Hepatocyte (in vitro differentiated cells): ENCODE measurements around the gene CCL11. TPM values are rescaled to one million over a fixed set of nuclear protein-coding genes. Genes with fewer than 3 reads are reported as not detected.

Experiments
- DNase-seq: peaks from one replicate; pipeline ENCODE4 v3.0.0-alpha.2; 2016; ENCODE audit warnings: low spot score
- H2AFZ ChIP-seq: fragments of 200-600 bp; sonication (generic); 2 replicates; pipeline ENCODE4 v1.6.0; 2016; ENCODE audit warnings: antibody characterized with exemption, mild to moderate bottlenecking
- H3K27ac ChIP-seq: fragments of 200-600 bp; sonication (generic); 2 replicates; pipeline ENCODE4 v1.5.1; 2016; ENCODE audit warnings: mild to moderate bottlenecking
- H3K27me3 ChIP-seq: fragments of 200-600 bp; sonication (generic); 2 replicates; pipeline ENCODE4 v1.6.1; 2016
- H3K36me3 ChIP-seq: fragments of 200-600 bp; sonication (generic); replicated peaks from 2 replicates; pipeline ENCODE4 v1.5.1; 2016; ENCODE audit warnings: low read depth; ENCODE audit not compliant: insufficient read depth
- H3K4me1 ChIP-seq: fragments of 200-600 bp; sonication (generic); 2 replicates; pipeline ENCODE4 v1.5.1; 2016; ENCODE audit warnings: mild to moderate bottlenecking, moderate library complexity; ENCODE audit not compliant: insufficient read depth
- H3K4me2 ChIP-seq: fragments of 200-600 bp; sonication (generic); 2 replicates; pipeline ENCODE4 v1.6.0; 2016
- H3K4me3 ChIP-seq: fragments of 200-600 bp; sonication (generic); 2 replicates; pipeline ENCODE4 v1.5.1; 2016; ENCODE audit warnings: mild to moderate bottlenecking
- H3K79me2 ChIP-seq: fragments of 200-600 bp; sonication (generic); 2 replicates; pipeline ENCODE4 v1.6.0; 2017; ENCODE audit warnings: mild to moderate bottlenecking
- H3K9me2 ChIP-seq: fragments of 200-600 bp; sonication (generic); replicated peaks from 2 replicates; pipeline ENCODE4 v1.6.0; 2017; ENCODE audit warnings: mild to moderate bottlenecking; ENCODE audit not compliant: insufficient read depth
- H3K9me3 ChIP-seq: fragments of 200-600 bp; sonication (generic); 2 replicates; pipeline ENCODE4 v1.5.1; 2016; ENCODE audit warnings: low read depth, mild to moderate bottlenecking
- H4K20me1 ChIP-seq: fragments of 200-600 bp; sonication (generic); 2 replicates; pipeline ENCODE4 v1.6.0; 2016; ENCODE audit warnings: mild to moderate bottlenecking; ENCODE audit not compliant: insufficient read depth, poor library complexity, severe bottlenecking
- EZH2 ChIP-seq: fragments of 200-600 bp; sonication (generic); IDR thresholded peaks from 2 replicates; pipeline ENCODE4 v1.6.1; 2016; ENCODE audit warnings: antibody characterized with exemption, mild to moderate bottlenecking, borderline replicate concordance
- EZH2phosphoT487 ChIP-seq: fragments of 200-600 bp; sonication (generic); IDR thresholded peaks from one replicate; pipeline ENCODE4 v1.6.1; 2018; ENCODE audit warnings: antibody characterized with exemption, mild to moderate bottlenecking, low read depth, moderate library complexity; ENCODE audit not compliant: unreplicated experiment, severe bottlenecking
- WGBS: methylation state at CpG from one replicate; pipeline ENCODE4 v1.1.6; 2016; ENCODE audit warnings: low lambda C conversion rate; ENCODE audit errors: missing lambda C conversion rate; 5-methylcytosine and 5-hydroxymethylcytosine counted together
- polyA plus RNA-seq: library from polyadenylated mRNA; unstranded; fragments of >200 nt; fragmentation: Nextera tagmentation; extraction: Ambion mirVana; gene quantifications from 2 replicates; pipeline ENCODE4 v1.2.1, GENCODE V29; 2016
- total RNA-seq: library from RNA; depleted of rRNA; stranded (reverse); fragments of >200 nt; gene quantifications from 2 replicates; pipeline ENCODE4 v1.2.3, GENCODE V29; 2014
- TF ChIP-seq, protein P1 (sequence below): fragments of 200-600 bp; sonication (generic); IDR thresholded peaks from 2 replicates; pipeline ENCODE4 v1.5.1; 2016; ENCODE audit warnings: antibody characterized with exemption, mild to moderate bottlenecking; ENCODE audit not compliant: poor library complexity

CCL11 gene
- total and polyA plus RNA-seq, 2 experiments from 2014 or later: 0.82 TPM; not detected in 1

DNA sequence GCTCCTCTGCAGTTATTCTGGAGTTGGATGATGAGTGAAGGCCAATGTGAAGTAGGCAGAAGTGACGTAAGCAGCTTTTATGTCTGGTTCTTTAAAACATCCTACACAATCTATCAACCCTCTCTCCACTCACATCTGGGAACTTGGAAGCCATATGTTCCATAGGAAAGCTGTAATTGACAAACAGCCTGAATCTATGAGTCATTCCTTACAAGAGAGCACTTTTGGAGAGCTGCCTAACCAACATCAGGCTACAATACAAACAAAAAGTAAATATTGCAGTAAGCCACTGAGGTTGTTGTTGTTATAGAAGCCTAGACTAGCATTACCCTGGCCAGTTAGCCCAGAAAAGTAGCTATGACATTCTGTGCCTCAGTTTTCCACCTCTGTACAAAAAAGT is 9.7 kb upstream of the CCL11 start:
- no peaks in the 10 kb centered on the region for H3K4me1 ChIP-seq
- H3K9me3 ChIP-seq: no peaks in the 10 kb centered on the region
- peak; percentile 36 for DNase-seq
- WGBS: 0% methylated on average over 1 of the region's 1 CpG
- no peaks in the 10 kb centered on the region for H3K9me2 ChIP-seq
- H4K20me1 ChIP-seq: no peaks in the 10 kb centered on the region
- no peak overlapping the region for H3K4me3 ChIP-seq
- no peak overlapping the region for H2AFZ ChIP-seq
- no peaks in the 10 kb centered on the region for H3K79me2 ChIP-seq
- no peak overlapping the region for H3K4me2 ChIP-seq
- H3K27ac ChIP-seq: no peak overlapping the region
- TF ChIP-seq, protein P1, sequence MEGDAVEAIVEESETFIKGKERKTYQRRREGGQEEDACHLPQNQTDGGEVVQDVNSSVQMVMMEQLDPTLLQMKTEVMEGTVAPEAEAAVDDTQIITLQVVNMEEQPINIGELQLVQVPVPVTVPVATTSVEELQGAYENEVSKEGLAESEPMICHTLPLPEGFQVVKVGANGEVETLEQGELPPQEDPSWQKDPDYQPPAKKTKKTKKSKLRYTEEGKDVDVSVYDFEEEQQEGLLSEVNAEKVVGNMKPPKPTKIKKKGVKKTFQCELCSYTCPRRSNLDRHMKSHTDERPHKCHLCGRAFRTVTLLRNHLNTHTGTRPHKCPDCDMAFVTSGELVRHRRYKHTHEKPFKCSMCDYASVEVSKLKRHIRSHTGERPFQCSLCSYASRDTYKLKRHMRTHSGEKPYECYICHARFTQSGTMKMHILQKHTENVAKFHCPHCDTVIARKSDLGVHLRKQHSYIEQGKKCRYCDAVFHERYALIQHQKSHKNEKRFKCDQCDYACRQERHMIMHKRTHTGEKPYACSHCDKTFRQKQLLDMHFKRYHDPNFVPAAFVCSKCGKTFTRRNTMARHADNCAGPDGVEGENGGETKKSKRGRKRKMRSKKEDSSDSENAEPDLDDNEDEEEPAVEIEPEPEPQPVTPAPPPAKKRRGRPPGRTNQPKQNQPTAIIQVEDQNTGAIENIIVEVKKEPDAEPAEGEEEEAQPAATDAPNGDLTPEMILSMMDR: no peak
- TF ChIP-seq EZH2phosphoT487: no peak
- H3K27me3 ChIP-seq: no peaks in the 10 kb centered on the region
- no peaks in the 10 kb centered on the region for H3K36me3 ChIP-seq

DNA sequence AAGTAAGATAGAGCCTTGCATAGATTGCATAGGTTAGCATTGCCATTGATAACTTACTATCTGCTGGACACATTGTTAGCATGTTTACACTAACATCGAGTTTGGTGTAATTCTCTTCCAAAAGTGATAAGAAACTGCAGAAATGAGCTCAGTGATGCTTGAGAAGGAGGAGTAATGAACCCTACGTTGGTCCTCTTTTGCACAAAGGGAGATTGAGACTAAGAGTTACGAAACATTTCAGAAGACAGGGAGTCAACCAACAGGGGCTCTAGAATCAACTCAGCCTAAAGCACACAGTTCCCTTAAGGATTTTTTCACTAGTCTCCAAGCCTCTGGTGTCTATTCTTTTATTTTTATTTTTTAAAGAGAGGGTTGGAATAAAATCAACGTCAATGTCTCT is 8.7 kb upstream of the CCL11 start:
- WGBS: 60% methylated on average over 4 of the region's 4 CpGs
- Histone ChIP-seq H2AFZ (no peak overlapping the region), H3K4me1 (no peaks in the 10 kb centered on the region), H3K4me2 (no peak overlapping the region), H3K79me2 (no peaks in the 10 kb centered on the region), H3K9me3 (no peaks in the 10 kb centered on the region), H3K27me3 (no peaks in the 10 kb centered on the region), H3K4me3 (no peak overlapping the region), H3K36me3 (no peaks in the 10 kb centered on the region), H3K27ac (no peak overlapping the region), H3K9me2 (no peaks in the 10 kb centered on the region), H4K20me1 (no peaks in the 10 kb centered on the region)
- DNase-seq: no peak
- TF ChIP-seq, protein P1: no peak
- TF ChIP-seq EZH2phosphoT487 (no peak), EZH2 (no peak)

DNA sequence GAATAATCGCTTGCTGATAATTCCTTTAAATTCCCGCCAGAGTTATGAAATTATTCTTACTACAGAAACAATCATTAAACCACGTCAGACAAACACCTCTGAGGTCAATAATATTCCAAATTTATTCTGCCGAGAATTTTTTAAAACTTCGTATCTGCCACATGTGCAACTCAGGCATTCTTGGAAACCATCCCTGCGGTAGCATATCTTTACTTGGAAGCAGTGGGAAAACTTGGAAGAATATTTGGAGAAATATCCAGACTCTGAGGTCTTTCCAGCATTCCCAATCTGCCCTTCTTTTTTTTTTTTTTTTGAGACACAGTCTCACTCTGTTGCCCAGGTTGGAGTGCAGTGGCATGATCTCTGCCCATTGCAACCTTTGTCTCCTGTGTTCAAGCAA is 2.0 kb upstream of the CCL11 start:
- no peak for DNase-seq
- H3K9me2 ChIP-seq: no peaks in the 10 kb centered on the region
- H3K27me3 ChIP-seq: no peaks in the 10 kb centered on the region
- no peaks in the 10 kb centered on the region for H4K20me1 ChIP-seq
- no peaks in the 10 kb centered on the region for H3K9me3 ChIP-seq
- WGBS: 84% methylated on average over 6 of the region's 6 CpGs
- no peaks in the 10 kb centered on the region for H3K36me3 ChIP-seq
- no peak overlapping the region for H2AFZ ChIP-seq
- H3K27ac ChIP-seq: no peak overlapping the region
- H3K4me3 ChIP-seq: no peak overlapping the region
- no peaks in the 10 kb centered on the region for H3K4me1 ChIP-seq
- H3K4me2 ChIP-seq: no peak overlapping the region
- H3K79me2 ChIP-seq: no peaks in the 10 kb centered on the region
- TF ChIP-seq EZH2phosphoT487 (no peak), EZH2 (no peak)
- TF ChIP-seq, protein P1: no peak

DNA sequence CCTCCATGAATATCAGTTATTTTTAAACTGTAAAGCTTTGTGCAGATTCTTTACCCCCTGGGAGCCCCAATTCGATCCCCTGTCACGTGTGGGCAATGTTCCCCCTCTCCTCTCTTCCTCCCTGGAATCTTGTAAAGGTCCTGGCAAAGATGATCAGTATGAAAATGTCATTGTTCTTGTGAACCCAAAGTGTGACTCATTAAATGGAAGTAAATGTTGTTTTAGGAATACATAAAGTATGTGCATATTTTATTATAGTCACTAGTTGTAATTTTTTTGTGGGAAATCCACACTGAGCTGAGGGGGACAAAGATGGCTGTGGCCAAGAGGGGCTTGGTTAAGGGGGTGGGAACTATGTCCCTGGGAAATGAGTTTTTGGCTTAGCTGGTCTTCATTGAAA is 2.3 kb downstream of the CCL11 start:
- H3K27me3 ChIP-seq: no peaks in the 10 kb centered on the region
- no peak for DNase-seq
- no peaks in the 10 kb centered on the region for H3K79me2 ChIP-seq
- no peaks in the 10 kb centered on the region for H3K36me3 ChIP-seq
- H4K20me1 ChIP-seq: no peaks in the 10 kb centered on the region
- no peak overlapping the region for H3K4me2 ChIP-seq
- 77% methylated on average over 2 of the region's 2 CpGs for WGBS
- H3K4me1 ChIP-seq: no peaks in the 10 kb centered on the region
- no peak overlapping the region for H3K4me3 ChIP-seq
- H3K9me2 ChIP-seq: no peaks in the 10 kb centered on the region
- no peak overlapping the region for H2AFZ ChIP-seq
- H3K27ac ChIP-seq: no peak overlapping the region
- TF ChIP-seq, protein P1: no peak
- no peak for TF ChIP-seq EZH2
- no peak for TF ChIP-seq EZH2phosphoT487
- no peaks in the 10 kb centered on the region for H3K9me3 ChIP-seq
